KBM-7 (cell line): ENCODE measurements around the gene TMEM131.
A peak's percentile ranks its signal among the peaks of the same experiment; 100 is the strongest.
"Not testable (repeated sequence)": the region's sequence is repeated elsewhere in the genome, so short reads cannot be mapped to it uniquely, and the experiment has no call there.

Experiments
- DNase-seq: peaks from one replicate; pipeline ENCODE4 v3.0.0-alpha.2; 2015
- in situ Hi-C: fragments of 300-500 bp; cut with MboI; formaldehyde crosslinking; loops from 2 replicates; pipeline ENCODE4 v1.14.3; 2020; ENCODE audit warnings: low sequenced_read_pairs, low pct_unique_long_range_greater_than_20kb, mixed read lengths

Gene TMEM131

DNA sequence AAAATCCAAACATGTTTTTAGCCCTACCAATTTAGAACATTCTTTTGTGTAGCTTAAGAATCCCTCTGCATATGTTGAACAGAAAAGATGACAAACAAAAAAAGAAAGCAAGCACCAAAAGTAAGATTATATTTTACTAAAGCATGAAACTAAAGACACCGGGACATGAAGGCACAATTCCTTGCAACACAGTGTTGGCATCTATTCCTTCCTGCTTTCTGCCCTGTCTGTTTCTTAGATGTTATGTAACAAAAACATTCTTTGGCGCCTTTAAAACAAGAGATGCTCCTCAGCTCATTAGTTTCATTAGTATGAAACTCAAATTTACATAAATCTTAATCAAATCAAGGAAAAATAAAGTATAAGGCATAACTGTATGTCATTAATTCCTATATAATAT is 106.6 kb downstream of the TMEM131 start:
- in situ Hi-C loops = no loop called here
- no peak for DNase-seq

- peak; percentile 33 for DNase-seq
- in situ Hi-C loops = no loop called here
Measured at GRCh38 chr2:97885841-97886240, 109.9 kb downstream of the TMEM131 start.

DNA sequence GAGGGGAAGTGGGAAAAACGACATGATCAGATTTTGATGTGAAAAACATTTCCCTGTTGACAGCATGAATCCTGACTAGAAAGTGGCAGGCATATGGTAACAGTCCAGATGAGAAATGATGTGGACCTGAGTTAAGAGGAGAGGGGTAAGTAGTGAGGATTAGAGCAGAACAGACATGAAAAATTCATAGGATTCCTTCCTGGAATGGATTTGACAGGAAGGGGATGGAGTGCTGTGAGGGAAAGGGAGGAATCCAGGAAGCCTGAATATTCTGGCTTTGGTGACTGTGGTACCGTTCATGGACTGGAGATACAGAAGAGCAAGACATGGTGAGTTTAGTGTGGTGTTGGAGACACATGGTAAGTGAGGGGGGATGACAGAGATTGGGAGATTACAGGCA is 115.4 kb downstream of the TMEM131 start:
- in situ Hi-C loops = no loop called here
- DNase-seq = no peak

GRCh38 chr2:97878865-97879264 is 116.9 kb downstream of the TMEM131 start:
- no peak for DNase-seq
- in situ Hi-C loops = no loop called here

- DNase-seq, in situ Hi-C loops: not testable (repeated sequence)
Measured at GRCh38 chr2:97878317-97878716, 117.4 kb downstream of the TMEM131 start.

DNA sequence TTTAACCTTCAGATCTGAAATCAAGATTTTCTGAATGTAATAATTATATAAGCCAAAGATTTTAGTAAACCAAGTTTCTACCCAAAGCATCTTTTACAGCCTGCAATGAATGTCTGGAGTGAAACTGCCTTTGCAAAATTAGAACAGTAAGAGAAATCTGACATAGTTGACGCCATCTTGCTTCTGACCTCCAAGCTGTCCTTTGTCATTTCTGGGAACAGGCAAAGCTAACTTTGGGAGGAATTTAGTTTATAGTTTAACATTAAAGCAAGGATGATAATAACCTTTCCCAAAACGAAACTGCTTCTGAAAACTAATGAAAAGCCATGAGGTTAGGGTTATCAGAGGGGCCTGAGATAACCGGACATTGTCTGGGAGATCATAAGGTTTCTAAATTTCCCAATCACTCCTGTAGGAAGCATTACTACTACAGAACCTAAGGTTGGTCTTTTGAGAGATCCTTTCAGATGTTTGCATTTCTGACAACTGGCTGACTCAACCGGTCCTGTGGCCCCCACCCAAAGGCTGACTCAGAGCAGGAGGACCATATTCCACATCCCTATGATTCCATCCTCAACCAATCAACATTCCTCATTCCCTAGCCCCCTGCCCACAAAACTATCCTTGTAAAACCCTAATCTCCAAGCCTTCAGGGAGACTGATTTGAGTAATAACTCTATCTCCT is 124.5 kb downstream of the TMEM131 start:
- in situ Hi-C loops = no loop called here
- no peak for DNase-seq

- DNase-seq = peak; percentile 87
- in situ Hi-C loops = no loop called here
Measured at GRCh38 chr2:97870396-97870843, 125.3 kb downstream of the TMEM131 start.

GRCh38 chr2:97869722-97870346 is 125.9 kb downstream of the TMEM131 start:
- in situ Hi-C loops = no loop called here
- DNase-seq = no peak

DNA sequence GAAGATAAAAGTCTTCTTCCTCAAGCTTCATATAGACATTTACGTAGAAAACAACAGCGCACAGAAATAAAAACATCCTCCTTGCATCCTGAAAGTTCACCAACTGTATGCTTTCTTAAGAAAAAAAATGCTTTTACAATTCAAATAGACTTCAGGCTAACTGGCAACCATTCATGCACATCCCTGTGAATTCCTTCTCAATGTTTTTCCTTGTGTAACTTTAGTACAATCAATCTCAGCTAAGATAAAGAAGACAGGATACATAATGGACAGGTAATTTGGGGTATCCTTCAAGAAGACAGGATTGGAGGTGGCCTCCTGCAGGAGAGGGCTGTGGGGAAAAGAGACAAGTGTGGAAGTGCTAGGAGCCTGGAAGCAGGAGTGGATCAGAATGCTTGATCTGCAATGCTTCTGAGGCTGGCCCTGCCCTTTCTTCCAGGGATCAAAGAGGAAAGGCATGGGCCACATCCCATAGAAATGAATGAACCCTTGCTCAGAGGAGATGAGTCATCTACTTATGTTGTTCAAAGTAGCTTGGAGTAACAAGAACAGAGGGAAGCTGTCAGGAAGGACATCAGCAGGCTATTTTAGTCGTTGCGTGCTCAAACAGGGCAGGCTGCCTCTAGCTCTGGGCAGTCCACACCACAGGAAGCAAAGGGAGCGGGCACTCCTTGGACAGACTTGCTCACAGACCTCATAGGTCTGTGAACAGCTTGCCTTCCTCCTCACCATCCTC is 126.6 kb downstream of the TMEM131 start:
- in situ Hi-C loops = no loop called here
- peak; percentile 23 for DNase-seq

DNA sequence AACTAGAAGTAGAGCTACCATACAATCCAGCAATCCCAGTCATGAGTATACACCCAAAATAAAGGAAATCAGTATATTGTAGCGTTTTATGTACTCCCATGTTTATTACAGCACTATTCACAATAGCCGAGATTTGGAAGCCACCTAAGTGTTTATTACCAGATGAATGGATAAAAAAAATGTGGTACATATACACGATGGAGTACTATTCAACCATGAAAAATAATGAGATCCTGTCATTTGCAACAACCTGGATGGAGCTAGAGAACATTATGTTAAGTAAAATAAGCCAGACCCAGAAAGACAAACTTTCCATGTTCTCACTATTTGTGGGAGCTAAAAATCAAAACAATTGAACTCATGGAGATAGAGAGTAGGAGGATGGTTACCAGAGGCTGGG is 131.9 kb downstream of the TMEM131 start:
- in situ Hi-C loops = no loop called here

DNA sequence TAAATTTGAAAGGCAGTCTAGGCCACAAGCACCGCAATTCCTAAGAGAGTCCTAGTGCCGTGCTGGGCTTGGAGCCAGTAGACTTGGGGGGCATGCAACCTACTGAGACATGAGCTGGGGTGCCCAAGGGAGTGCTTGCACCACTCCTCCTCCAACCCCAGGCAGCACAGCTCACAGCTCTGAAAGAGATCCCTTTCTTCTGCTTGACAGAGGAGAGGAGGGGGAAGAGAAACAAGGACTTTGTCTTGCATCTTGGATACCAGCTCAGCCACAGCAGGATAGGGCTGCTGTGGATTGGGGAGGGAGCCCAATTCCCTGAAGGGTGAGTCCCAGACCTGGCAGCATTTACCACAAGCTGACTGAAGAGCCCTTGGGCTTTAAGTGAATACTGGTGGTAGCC is 134.6 kb downstream of the TMEM131 start:
- no peak for DNase-seq
- in situ Hi-C loops = no loop called here

More for the DNA sequence above, 131.9 kb downstream of the TMEM131 start:
- DNase-seq = no peak

- in situ Hi-C loops = no loop called here
- no peak for DNase-seq
Measured at GRCh38 chr2:97858442-97858841, 137.3 kb downstream of the TMEM131 start.

DNA sequence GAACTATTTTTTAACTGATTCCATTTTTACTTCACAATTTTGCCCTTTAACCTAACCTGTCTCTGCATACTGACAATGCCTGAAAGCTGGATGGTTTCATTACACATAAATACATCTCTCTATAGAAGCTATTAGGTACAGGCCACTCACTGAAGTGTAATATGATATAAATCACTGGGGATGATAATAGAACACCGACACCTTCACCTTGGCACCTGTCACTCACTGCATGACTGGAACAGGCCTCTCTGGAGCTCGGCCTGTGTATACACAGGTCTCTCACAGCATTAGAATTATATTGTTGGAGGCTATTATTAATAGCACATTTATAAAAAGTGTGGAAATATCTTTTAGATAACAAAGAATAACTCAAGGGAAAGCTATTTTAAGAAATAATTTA is 138.2 kb downstream of the TMEM131 start:
- in situ Hi-C loops = no loop called here
- no peak for DNase-seq

DNA sequence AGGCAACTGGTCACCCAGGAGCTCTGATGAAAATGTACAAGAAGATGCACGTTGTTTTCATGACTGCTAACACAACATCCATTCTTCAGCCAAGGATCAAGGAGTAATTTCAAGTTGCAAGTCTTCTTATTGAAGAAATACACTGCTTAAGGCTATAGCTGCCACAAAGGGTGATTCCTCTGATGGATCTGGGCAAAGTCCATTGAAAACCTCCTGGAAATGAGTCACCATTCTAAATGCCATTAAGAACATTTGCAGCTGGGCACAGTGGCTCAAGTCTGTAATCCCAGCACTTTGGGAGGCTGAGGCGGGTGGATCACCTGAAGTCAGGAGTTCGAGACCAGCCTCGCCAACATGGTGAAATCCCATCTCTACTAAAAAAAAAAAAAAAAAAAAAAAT is 142.7 kb downstream of the TMEM131 start:
- in situ Hi-C loops, DNase-seq: not testable (repeated sequence)

DNA sequence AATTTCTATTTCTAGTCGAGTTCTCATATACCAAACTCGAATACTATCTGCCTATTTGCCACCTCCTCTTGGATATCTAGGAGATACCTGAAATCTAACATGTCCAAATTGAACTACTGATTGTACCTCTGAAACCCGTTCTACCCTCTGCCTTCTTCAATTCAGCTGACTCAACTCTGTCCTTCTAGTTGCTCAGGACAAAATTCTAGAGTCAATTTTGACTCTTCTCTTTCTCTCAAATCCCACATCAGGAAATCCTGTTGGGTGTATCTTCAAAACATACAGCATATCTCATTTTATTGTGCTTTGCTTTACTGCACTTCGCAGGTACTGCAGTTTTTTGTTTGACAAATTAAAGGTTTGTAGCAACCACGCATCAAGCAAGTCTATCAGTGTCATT is 144.6 kb downstream of the TMEM131 start:
- in situ Hi-C loops = no loop called here
- DNase-seq = no peak

GRCh38 chr2:97849881-97850528 is 145.7 kb downstream of the TMEM131 start:
- peak; percentile 18 for DNase-seq
- in situ Hi-C loops = no loop called here

DNA sequence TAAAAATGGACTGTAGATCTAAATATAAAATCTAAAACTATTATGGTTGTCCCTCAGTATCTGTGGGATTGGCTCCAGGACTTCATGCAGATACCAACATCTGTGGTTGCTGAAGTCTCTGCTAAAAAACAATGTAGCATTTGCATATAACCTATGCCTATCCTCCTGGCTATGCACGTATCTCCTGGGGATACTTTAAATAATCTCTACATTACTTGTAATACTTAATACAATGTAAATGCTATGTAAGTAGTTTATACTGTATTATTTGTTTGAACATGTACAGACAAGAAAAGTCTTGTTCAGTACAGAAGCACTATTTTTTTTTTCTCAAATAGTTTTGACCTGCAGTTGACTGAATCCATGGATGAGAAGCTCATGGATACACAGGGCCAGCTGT is 147.4 kb downstream of the TMEM131 start:
- in situ Hi-C loops = no loop called here
- DNase-seq = no peak

GRCh38 chr2:97846716-97847115 is 149.0 kb downstream of the TMEM131 start:
- in situ Hi-C loops, DNase-seq: not testable (repeated sequence)

- DNase-seq = no peak
Measured at GRCh38 chr2:97845818-97846217, 149.9 kb downstream of the TMEM131 start.

GRCh38 chr2:97845133-97845532 is 150.6 kb downstream of the TMEM131 start:
- no peak for DNase-seq
- in situ Hi-C loops = no loop called here

More at GRCh38 chr2:97845818-97846217, 149.9 kb downstream of the TMEM131 start:
- in situ Hi-C loops = no loop called here
